ENCODE data around the gene ANKFN1. TPM values are rescaled to one million over a fixed set of nuclear protein-coding genes. Genes with fewer than 3 reads are reported as not detected.

The ANKFN1 gene
- total and polyA plus RNA-seq, 10 of the 15 experiments (the other 5 are each of a cell fraction or from before 2014, with no cell fraction given): 0.19 TPM; not detected in 9

GRCh38 chr17:56424005-56424404 lies 270.7 kb downstream of the ANKFN1 start:
- in situ Hi-C loops (cut with MboI): no loop called here
- DNase-seq (ENCODE audit: low read depth, low spot score) (no peak), ATAC-seq (no peak), FAIRE-seq (no peak)
- BruUV-seq (replicated peaks): no TSS peak
- no peak overlapping the region for H3K9ac ChIP-seq (ENCODE audit: control insufficient read depth, insufficient read depth, low read length)
- WGBS (ENCODE audit: insufficient coverage, insufficient replicate concordance, low lambda C conversion rate, missing lambda C conversion rate): 0% methylated on average over 2 of the region's 2 CpGs
- H3K27ac ChIP-seq (ENCODE audit: control insufficient read depth, insufficient read depth): no peak overlapping the region
- H2AFZ ChIP-seq (ENCODE audit: control insufficient read depth, low read depth, low read length): no peak overlapping the region
- ChIA-PET CTCF (no interaction called here), RAD21 (ENCODE audit: unreplicated experiment) (no interaction called here), SMC1A (ENCODE audit: uncharacterized antibody, unreplicated experiment) (no interaction called here), POLR2A (no interaction called here)
- H3K27me3 ChIP-seq (replicated peaks in 1 of 2; ENCODE audit: control insufficient read depth in 2 of 2, insufficient read depth in 2 of 2, low read length in 1 of 2): no peaks in the 10 kb centered on the region
- no peak overlapping the region for H3K4me2 ChIP-seq (ENCODE audit: control insufficient read depth, insufficient read depth)
- H3K79me2 ChIP-seq (ENCODE audit: control insufficient read depth, insufficient read depth, low read length): no peaks in the 10 kb centered on the region
- H3K4me1 ChIP-seq (ENCODE audit: control insufficient read depth, insufficient read depth, low read length): 0 out of 2 replicates have a peak, but pooled peaks cover 3% of the 10 kb centered on the region
- intact Hi-C loops (cut with micrococcal nuclease; ENCODE audit: unreplicated experiment): no loop called here
- H3K36me3 ChIP-seq (ENCODE audit: control insufficient read depth in 2 of 2, insufficient read depth in 2 of 2, low read length in 1 of 2): no peaks in the 10 kb centered on the region
- no peaks in the 10 kb centered on the region for H4K20me1 ChIP-seq (ENCODE audit: control insufficient read depth, insufficient read depth)
- H3K4me3 ChIP-seq: no peak overlapping the region
- TF ChIP-seq IRF3 (IDR thresholded peaks at IDR 0.05) (no peak), FOXK2 (IDR thresholded peaks at IDR 0.05) (no peak), MTA3 (IDR thresholded peaks at IDR 0.05; ENCODE audit: borderline replicate concordance, low read length) (no peak), CREM (IDR thresholded peaks at IDR 0.05; ENCODE audit: low read depth) (no peak), DPF2 (IDR thresholded peaks at IDR 0.05) (no peak), RELB (IDR thresholded peaks at IDR 0.05; ENCODE audit: low read depth) (no peak), USF1 (IDR thresholded peaks at IDR 0.05; ENCODE audit: borderline replicate concordance, extremely low read length, insufficient read depth, low read depth, low read length) (no peak), ELK1 (IDR thresholded peaks at IDR 0.05; ENCODE audit: low read depth, low read length) (no peak), BRCA1 (IDR thresholded peaks at IDR 0.05; ENCODE audit: low read depth, low read length) (no peak), SUZ12 (IDR thresholded peaks at IDR 0.05; ENCODE audit: unreplicated experiment) (no peak), ZNF24 (IDR thresholded peaks at IDR 0.05) (no peak), BCL3 (IDR thresholded peaks at IDR 0.05; ENCODE audit: borderline replicate concordance, insufficient read depth, low read depth, low read length, poor library complexity, severe bottlenecking) (no peak)
- no peaks in the 10 kb centered on the region for H3K9me3 ChIP-seq (replicated peaks; ENCODE audit: control insufficient read depth, insufficient read depth, low read length)
